GM23338 (cell line): ENCODE data around the gene PCNX3. TPM values are rescaled to one million over a fixed set of nuclear protein-coding genes. Genes with fewer than 3 reads are reported as not detected.
"Not testable (repeated sequence)": the region's sequence is repeated elsewhere in the genome, so short reads cannot be mapped to it uniquely, and the experiment has no call there.

ENCODE experiments used
- ATAC-seq: fragments of 200-7000 bp; cut with Tn5 transposase; 3 replicates; pipeline ENCODE4 v1.9.1; 2020
- DNase-seq: peaks from one replicate; pipeline ENCODE4 v3.0.0-alpha.2; 2015; ENCODE audit warnings: low spot score
- H2AFZ ChIP-seq: fragments of 200-600 bp; sonication (generic); 2 replicates; pipeline ENCODE4 v1.8.0; 2016; ENCODE audit warnings: antibody characterized with exemption, mild to moderate bottlenecking, moderate library complexity
- H3F3A ChIP-seq: fragments of 200-600 bp; sonication (generic); replicated peaks from 2 replicates; pipeline ENCODE4 v1.8.0; 2017; ENCODE audit warnings: antibody characterized with exemption, mixed run types, low read depth
- H3K27ac ChIP-seq: fragments of 200-600 bp; sonication (generic); 2 replicates; pipeline ENCODE4 v1.6.1; 2016; ENCODE audit warnings: low read depth
- H3K27me3 ChIP-seq: fragments of 200-600 bp; sonication (generic); 2 replicates; pipeline ENCODE4 v1.8.0; 2016; ENCODE audit warnings: mild to moderate bottlenecking, mixed run types, moderate library complexity; ENCODE audit not compliant: insufficient read depth
- H3K36me3 ChIP-seq: fragments of 200-600 bp; sonication (generic); 2 replicates; pipeline ENCODE4 v1.8.0; 2016; ENCODE audit warnings: mild to moderate bottlenecking; ENCODE audit not compliant: insufficient read depth
- H3K4me1 ChIP-seq: fragments of 200-600 bp; sonication (generic); 2 replicates; pipeline ENCODE4 v1.8.0; 2016; ENCODE audit warnings: mild to moderate bottlenecking, moderate library complexity; ENCODE audit not compliant: insufficient read depth
- H3K4me2 ChIP-seq: fragments of 200-600 bp; sonication (generic); 2 replicates; pipeline ENCODE4 v1.7.1; 2017; ENCODE audit warnings: mixed run types
- H3K4me3 ChIP-seq: fragments of 200-600 bp; sonication (generic); 2 replicates; pipeline ENCODE4 v1.6.1; 2016; ENCODE audit warnings: mixed run types
- H3K79me2 ChIP-seq: fragments of 200-600 bp; sonication (generic); replicated peaks from 2 replicates; pipeline ENCODE4 v1.8.0; 2017; ENCODE audit warnings: mild to moderate bottlenecking; ENCODE audit not compliant: insufficient read depth
- H3K9me2 ChIP-seq: fragments of 200-600 bp; sonication (generic); 2 replicates; pipeline ENCODE4 v1.8.0; 2017; ENCODE audit not compliant: insufficient read depth
- H4K20me1 ChIP-seq: fragments of 200-600 bp; sonication (generic); replicated peaks from 2 replicates; pipeline ENCODE4 v1.8.0; 2017; ENCODE audit warnings: mild to moderate bottlenecking; ENCODE audit not compliant: insufficient read depth
- H3K27ac Mint-ChIP-seq: 2 replicates; pipeline ENCODE4 v1.8.0; 2020; ENCODE audit warnings: inconsistent platforms, mild to moderate bottlenecking, moderate library complexity, mixed read lengths
- H3K27me3 Mint-ChIP-seq: 3 replicates; pipeline ENCODE4 v1.8.0; 2022; ENCODE audit warnings: low read depth, mild to moderate bottlenecking, moderate library complexity, mixed read lengths, inconsistent platforms; ENCODE audit not compliant: insufficient read depth, poor library complexity
- H3K36me3 Mint-ChIP-seq: 3 replicates; pipeline ENCODE4 v1.8.0; 2021; ENCODE audit warnings: low read depth, mild to moderate bottlenecking, inconsistent platforms, moderate library complexity, mixed read lengths
- H3K4me1 Mint-ChIP-seq: 3 replicates; pipeline ENCODE4 v1.8.0; 2020; ENCODE audit warnings: mild to moderate bottlenecking, inconsistent platforms, mixed read lengths
- H3K4me3 Mint-ChIP-seq: 3 replicates; pipeline ENCODE4 v1.8.0; 2021; ENCODE audit warnings: moderate library complexity, mild to moderate bottlenecking, inconsistent platforms, mixed read lengths
- H3K9me3 Mint-ChIP-seq: 3 replicates; pipeline ENCODE4 v1.8.0; 2020; ENCODE audit warnings: moderate library complexity, mild to moderate bottlenecking, inconsistent platforms, mixed read lengths
- CREB1 ChIP-seq: fragments of 250-450 bp; sonication (Bioruptor Pico); IDR thresholded peaks from 2 replicates; pipeline ENCODE4 v1.5.0; 2020; ENCODE audit warnings: low read depth, mild to moderate bottlenecking, moderate library complexity
- EZH2 ChIP-seq: fragments of 200-600 bp; sonication (generic); IDR thresholded peaks from one replicate; pipeline ENCODE4 v1.8.0; 2017; ENCODE audit warnings: antibody characterized with exemption, mild to moderate bottlenecking, low read depth; ENCODE audit not compliant: unreplicated experiment
- EZH2phosphoT487 ChIP-seq: fragments of 200-600 bp; sonication (generic); IDR thresholded peaks from one replicate; pipeline ENCODE4 v1.8.1; 2018; ENCODE audit warnings: antibody characterized with exemption; ENCODE audit not compliant: unreplicated experiment
- JUNB ChIP-seq: IDR thresholded peaks from one replicate; pipeline ENCODE4 v1.6.1; 2016; ENCODE audit warnings: antibody characterized with exemption; ENCODE audit not compliant: unreplicated experiment
- NANOG ChIP-seq: IDR thresholded peaks from 2 replicates; pipeline ENCODE4 v1.6.1; 2016; ENCODE audit warnings: antibody characterized with exemption, borderline replicate concordance
- STAT1 ChIP-seq: IDR thresholded peaks from one replicate; pipeline ENCODE4 v1.6.1; 2016; ENCODE audit warnings: antibody characterized with exemption; ENCODE audit not compliant: unreplicated experiment
- ZNF114 ChIP-seq: fragments of 250-450 bp; sonication (Bioruptor Pico); IDR thresholded peaks from 2 replicates; pipeline ENCODE4 v1.5.0; 2020; ENCODE audit warnings: mild to moderate bottlenecking, moderate library complexity
- ZNF331 ChIP-seq: fragments of 250-450 bp; sonication (Bioruptor Pico); IDR thresholded peaks from 2 replicates; pipeline ENCODE4 v1.5.0; 2020; ENCODE audit warnings: low read depth, mild to moderate bottlenecking, moderate library complexity
- polyA plus RNA-seq: library from polyadenylated mRNA; unstranded; fragments of >200 nt; fragmentation: Nextera tagmentation; extraction: Ambion mirVana; gene quantifications from 2 replicates; pipeline ENCODE4 v1.2.1, GENCODE V29; 2016
- total RNA-seq: library from RNA; depleted of rRNA; stranded (reverse); fragments of >200 nt; shearing (Covaris generic); gene quantifications from 2 replicates; pipeline ENCODE4 v1.2.3, GENCODE V29; 2014
- TF ChIP-seq, protein P1 (sequence below): IDR thresholded peaks from 2 replicates; pipeline ENCODE4 v1.6.1; 2016; ENCODE audit warnings: antibody characterized with exemption
- TF ChIP-seq, protein P2 (sequence below), 2 experiments: fragments of 200-600 bp in 1 of 2; sonication (generic) in 1 of 2; conservative IDR thresholded peaks; 2 replicates each; pipeline versions ENCODE4 v1.5.1 to v1.6.1; 2016 to 2017; ENCODE audit warnings: antibody characterized with exemption in 2 of 2, low read depth in 2 of 2, mild to moderate bottlenecking in 2 of 2, moderate library complexity in 1 of 2
- TF ChIP-seq, protein P3 (sequence below): IDR thresholded peaks from one replicate; pipeline ENCODE4 v1.6.1; 2018; ENCODE audit warnings: antibody characterized with exemption; ENCODE audit not compliant: unreplicated experiment

PCNX3 gene
- total and polyA plus RNA-seq, 2 experiments from 2014 or later = 8.7 to 52.2 TPM

DNA sequence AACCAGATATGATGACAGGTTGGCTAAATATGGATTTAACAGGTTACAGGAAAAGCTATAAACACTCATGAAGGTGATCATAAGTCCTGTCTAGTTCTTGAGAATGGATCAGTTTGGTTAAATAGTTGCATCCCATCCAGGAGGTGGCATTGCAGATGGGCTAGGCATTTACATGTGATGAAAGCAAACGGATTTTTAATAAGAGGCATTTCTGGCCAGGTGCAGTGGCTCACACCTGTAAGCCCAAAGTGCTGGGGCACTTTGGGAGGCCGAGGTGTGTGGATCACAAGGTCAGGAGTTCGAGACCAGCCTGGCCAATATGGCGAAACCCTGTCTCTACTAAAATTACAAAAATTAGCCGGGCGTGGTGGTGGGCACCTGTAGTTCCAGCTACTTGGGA, 67.9 kb downstream of the PCNX3 start:
- not testable (repeated sequence) for H3K36me3 Mint-ChIP-seq, H3K4me3 ChIP-seq, H3K79me2 ChIP-seq, H3K36me3 ChIP-seq, H3K4me3 Mint-ChIP-seq, DNase-seq, H3K4me1 ChIP-seq, ATAC-seq, H3K27ac ChIP-seq, H3K4me2 ChIP-seq, H4K20me1 ChIP-seq, H3F3A ChIP-seq, H3K27me3 Mint-ChIP-seq, H2AFZ ChIP-seq, H3K27ac Mint-ChIP-seq, H3K4me1 Mint-ChIP-seq, H3K9me2 ChIP-seq, H3K9me3 Mint-ChIP-seq, H3K27me3 ChIP-seq

DNA sequence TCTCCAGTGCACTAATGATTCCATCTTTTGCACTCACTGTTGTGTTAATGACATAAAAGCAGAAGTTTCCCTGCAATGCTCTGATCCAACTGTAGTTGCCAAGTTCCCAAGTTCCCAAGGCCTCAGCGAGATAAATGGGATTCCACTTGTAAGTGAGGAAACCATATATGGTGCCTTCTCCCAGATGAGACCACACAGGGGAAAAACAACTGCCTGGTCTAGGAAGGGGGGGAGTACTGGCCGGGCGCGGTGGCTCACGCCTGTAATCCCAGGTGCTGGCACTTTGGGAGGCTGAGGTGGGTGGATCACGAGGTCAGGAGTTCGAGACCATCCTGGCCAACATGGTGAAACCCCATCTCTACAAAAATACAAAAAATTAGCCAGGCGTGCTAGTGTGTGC, 70.4 kb downstream of the PCNX3 start:
- Mint-ChIP-seq H3K4me1 (peaks cover 5% of the 10 kb centered on the region; the same call in 1 of the 3 replicates), H3K9me3 (no peaks in the 10 kb centered on the region; the same call in 2 of the 3 replicates), H3K27ac (no peak overlapping the region), H3K4me3 (no peak overlapping the region), H3K27me3 (peaks cover 2% of the 10 kb centered on the region), H3K36me3 (no peaks in the 10 kb centered on the region)
- no peaks in the 10 kb centered on the region for H3K27me3 ChIP-seq
- H2AFZ ChIP-seq = no peak overlapping the region
- no peak overlapping the region for H3K4me3 ChIP-seq
- peak; percentile 20 for DNase-seq
- H3K79me2 ChIP-seq = no peaks in the 10 kb centered on the region
- H3K4me1 ChIP-seq = 0 out of 2 replicates have a peak, but pooled peaks cover 6% of the 10 kb centered on the region
- no peaks in the 10 kb centered on the region for H3K9me2 ChIP-seq
- no peak overlapping the region for H3K4me2 ChIP-seq
- H3K36me3 ChIP-seq = no peaks in the 10 kb centered on the region
- H4K20me1 ChIP-seq = no peaks in the 10 kb centered on the region
- ATAC-seq = peak; percentile 50
- no peak overlapping the region for H3K27ac ChIP-seq
- no peaks in the 10 kb centered on the region for H3F3A ChIP-seq
- TF ChIP-seq EZH2phosphoT487 (no peak), ZNF114 (no peak), EZH2 (no peak), CREB1 (CRISPR knock-in tag) (no peak), NANOG (no peak), JUNB (no peak), ZNF331 (CRISPR knock-in tag) (no peak), STAT1 (no peak)
- TF ChIP-seq, protein P1, sequence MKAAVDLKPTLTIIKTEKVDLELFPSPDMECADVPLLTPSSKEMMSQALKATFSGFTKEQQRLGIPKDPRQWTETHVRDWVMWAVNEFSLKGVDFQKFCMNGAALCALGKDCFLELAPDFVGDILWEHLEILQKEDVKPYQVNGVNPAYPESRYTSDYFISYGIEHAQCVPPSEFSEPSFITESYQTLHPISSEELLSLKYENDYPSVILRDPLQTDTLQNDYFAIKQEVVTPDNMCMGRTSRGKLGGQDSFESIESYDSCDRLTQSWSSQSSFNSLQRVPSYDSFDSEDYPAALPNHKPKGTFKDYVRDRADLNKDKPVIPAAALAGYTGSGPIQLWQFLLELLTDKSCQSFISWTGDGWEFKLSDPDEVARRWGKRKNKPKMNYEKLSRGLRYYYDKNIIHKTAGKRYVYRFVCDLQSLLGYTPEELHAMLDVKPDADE = no peak
- TF ChIP-seq, protein P2, sequence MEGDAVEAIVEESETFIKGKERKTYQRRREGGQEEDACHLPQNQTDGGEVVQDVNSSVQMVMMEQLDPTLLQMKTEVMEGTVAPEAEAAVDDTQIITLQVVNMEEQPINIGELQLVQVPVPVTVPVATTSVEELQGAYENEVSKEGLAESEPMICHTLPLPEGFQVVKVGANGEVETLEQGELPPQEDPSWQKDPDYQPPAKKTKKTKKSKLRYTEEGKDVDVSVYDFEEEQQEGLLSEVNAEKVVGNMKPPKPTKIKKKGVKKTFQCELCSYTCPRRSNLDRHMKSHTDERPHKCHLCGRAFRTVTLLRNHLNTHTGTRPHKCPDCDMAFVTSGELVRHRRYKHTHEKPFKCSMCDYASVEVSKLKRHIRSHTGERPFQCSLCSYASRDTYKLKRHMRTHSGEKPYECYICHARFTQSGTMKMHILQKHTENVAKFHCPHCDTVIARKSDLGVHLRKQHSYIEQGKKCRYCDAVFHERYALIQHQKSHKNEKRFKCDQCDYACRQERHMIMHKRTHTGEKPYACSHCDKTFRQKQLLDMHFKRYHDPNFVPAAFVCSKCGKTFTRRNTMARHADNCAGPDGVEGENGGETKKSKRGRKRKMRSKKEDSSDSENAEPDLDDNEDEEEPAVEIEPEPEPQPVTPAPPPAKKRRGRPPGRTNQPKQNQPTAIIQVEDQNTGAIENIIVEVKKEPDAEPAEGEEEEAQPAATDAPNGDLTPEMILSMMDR (conservative IDR thresholded peaks at IDR 0.05; ENCODE audit: low read depth in 2 of 2) = no peak
- TF ChIP-seq, protein P3, sequence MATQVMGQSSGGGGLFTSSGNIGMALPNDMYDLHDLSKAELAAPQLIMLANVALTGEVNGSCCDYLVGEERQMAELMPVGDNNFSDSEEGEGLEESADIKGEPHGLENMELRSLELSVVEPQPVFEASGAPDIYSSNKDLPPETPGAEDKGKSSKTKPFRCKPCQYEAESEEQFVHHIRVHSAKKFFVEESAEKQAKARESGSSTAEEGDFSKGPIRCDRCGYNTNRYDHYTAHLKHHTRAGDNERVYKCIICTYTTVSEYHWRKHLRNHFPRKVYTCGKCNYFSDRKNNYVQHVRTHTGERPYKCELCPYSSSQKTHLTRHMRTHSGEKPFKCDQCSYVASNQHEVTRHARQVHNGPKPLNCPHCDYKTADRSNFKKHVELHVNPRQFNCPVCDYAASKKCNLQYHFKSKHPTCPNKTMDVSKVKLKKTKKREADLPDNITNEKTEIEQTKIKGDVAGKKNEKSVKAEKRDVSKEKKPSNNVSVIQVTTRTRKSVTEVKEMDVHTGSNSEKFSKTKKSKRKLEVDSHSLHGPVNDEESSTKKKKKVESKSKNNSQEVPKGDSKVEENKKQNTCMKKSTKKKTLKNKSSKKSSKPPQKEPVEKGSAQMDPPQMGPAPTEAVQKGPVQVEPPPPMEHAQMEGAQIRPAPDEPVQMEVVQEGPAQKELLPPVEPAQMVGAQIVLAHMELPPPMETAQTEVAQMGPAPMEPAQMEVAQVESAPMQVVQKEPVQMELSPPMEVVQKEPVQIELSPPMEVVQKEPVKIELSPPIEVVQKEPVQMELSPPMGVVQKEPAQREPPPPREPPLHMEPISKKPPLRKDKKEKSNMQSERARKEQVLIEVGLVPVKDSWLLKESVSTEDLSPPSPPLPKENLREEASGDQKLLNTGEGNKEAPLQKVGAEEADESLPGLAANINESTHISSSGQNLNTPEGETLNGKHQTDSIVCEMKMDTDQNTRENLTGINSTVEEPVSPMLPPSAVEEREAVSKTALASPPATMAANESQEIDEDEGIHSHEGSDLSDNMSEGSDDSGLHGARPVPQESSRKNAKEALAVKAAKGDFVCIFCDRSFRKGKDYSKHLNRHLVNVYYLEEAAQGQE = no peak
